ENCODE data around the gene RELL2.

DNA sequence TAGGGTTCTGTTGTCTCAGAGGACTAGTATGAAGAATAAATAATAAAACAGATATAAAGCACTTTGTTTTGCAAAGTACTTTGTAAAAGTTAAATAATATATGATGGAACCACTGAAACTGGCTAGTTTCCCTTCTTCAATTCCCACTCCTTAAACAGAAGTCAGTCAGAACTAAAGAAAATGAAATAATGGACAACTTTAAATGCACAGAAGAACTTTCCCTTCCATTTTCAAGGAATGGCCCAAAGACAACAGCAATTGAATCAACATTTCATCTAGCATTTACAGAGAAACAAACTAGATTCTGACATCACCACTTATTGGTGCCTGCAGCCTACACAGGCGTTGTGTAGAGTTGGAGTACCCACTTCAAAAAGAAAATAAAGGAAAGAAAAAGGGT, 34.2 kb upstream of the RELL2 start:
- TF ChIP-seq, protein P1, sequence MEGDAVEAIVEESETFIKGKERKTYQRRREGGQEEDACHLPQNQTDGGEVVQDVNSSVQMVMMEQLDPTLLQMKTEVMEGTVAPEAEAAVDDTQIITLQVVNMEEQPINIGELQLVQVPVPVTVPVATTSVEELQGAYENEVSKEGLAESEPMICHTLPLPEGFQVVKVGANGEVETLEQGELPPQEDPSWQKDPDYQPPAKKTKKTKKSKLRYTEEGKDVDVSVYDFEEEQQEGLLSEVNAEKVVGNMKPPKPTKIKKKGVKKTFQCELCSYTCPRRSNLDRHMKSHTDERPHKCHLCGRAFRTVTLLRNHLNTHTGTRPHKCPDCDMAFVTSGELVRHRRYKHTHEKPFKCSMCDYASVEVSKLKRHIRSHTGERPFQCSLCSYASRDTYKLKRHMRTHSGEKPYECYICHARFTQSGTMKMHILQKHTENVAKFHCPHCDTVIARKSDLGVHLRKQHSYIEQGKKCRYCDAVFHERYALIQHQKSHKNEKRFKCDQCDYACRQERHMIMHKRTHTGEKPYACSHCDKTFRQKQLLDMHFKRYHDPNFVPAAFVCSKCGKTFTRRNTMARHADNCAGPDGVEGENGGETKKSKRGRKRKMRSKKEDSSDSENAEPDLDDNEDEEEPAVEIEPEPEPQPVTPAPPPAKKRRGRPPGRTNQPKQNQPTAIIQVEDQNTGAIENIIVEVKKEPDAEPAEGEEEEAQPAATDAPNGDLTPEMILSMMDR (IDR thresholded peaks at IDR 0.05; ENCODE audit: poor library complexity) = no peak
- no peak for TF ChIP-seq EZH2 (IDR thresholded peaks at IDR 0.05; ENCODE audit: borderline replicate concordance)

Data from hepatocyte (in vitro differentiated cells).